ENCODE results near the gene SGCA.

Gene SGCA

GRCh38 chr17:50211249-50212120 lies 45.7 kb downstream of the SGCA start:
- in situ Hi-C loops (cut with MboI; ENCODE audit: low pct_unique_long_range_greater_than_20kb, low sequenced_read_pairs): loop anchor here (10.0 kb wide), 1 partner anchor 63 kb away; the partner anchor contains the start of gene TMEM92
- DNase-seq: no peak

DNA sequence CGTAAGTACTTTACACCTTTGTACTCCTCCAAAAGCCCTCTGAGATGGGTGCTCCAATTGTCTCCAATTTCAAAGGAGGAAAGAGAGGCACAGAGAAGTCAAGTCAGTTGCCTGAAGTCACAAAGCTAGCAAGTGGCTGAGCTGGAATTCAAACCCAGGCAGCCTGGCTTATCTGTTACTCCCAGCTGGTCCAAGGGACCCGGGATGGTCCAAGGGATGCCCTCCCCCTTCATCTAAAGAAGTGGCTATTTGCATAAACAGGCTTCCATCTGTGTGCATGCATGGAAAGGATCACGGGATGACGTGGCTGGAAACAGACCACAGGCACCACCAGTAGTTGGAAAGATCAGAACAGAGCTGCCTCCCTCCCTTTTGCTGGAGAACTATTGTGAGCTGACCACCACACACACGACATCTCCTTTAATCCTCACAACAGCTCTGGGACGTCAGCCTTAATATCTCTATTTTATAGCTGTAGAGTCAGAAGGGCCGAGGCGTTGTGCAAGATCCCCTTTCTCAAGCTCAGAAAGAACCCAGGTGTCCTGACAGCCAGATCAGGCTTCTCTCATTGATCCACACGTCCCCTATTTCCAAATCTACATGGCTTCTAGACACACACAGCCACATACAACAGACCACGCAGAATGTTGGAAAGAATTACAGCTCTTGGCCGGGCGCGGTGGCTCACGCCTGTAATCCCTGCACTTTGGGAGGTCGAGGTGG lies 46.5 kb downstream of the SGCA start:
- in situ Hi-C loops (cut with MboI; ENCODE audit: low pct_unique_long_range_greater_than_20kb, low sequenced_read_pairs): loop anchor here (10.0 kb wide), 1 partner anchor 63 kb away; the partner anchor contains the start of gene TMEM92
- DNase-seq: no peak

DNA sequence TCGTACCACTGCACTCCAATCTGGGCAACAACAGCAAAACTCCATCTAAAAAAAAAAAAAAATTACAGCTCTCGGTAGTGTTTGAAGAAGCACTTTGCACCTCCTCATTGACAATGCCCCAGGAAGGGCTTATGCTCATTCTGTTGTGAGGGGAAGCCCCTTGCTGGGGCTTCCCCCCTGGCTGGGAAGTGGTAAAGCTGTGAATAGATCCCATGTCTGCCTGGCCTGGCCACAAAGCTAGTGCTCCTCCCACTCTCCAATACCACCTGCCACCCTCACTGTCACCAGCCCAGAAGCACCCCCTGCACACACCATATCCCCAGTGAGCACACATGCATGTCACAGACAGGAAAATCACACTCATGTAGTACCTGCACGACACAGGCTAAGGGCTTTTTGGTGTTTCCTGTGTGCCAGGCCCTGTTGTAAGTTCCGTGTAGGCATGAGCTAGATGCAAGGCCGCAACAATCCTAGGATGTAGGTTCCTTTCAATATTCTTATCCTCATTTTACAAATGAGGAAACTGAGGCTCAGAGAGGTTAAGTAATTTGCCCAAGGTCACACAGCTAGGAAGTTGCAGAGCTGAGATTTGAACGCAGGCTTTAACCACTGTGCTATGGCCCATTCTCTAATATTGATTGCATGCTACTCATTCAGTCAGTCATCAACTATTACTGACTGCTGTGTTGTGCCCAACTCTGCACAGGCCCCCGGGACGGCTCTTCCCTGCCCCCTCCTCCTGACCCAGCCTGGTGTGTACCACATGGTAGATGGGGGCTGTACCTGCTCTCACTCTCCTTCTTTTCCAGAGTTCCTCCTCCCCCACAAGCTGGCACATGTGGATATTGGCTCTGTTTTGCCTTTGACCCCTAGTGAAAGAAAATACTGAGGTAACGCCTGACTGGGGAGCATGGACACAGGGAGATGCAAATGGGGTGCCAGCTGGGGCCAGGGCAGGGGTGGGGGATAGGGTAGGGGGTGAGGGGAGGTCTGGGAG lies 47.5 kb downstream of the SGCA start:
- in situ Hi-C loops (cut with MboI; ENCODE audit: low pct_unique_long_range_greater_than_20kb, low sequenced_read_pairs): loop anchor here (10.0 kb wide), 1 partner anchor 61 kb away; the partner anchor contains the start of gene TMEM92
- DNase-seq: peak; percentile 55

DNA sequence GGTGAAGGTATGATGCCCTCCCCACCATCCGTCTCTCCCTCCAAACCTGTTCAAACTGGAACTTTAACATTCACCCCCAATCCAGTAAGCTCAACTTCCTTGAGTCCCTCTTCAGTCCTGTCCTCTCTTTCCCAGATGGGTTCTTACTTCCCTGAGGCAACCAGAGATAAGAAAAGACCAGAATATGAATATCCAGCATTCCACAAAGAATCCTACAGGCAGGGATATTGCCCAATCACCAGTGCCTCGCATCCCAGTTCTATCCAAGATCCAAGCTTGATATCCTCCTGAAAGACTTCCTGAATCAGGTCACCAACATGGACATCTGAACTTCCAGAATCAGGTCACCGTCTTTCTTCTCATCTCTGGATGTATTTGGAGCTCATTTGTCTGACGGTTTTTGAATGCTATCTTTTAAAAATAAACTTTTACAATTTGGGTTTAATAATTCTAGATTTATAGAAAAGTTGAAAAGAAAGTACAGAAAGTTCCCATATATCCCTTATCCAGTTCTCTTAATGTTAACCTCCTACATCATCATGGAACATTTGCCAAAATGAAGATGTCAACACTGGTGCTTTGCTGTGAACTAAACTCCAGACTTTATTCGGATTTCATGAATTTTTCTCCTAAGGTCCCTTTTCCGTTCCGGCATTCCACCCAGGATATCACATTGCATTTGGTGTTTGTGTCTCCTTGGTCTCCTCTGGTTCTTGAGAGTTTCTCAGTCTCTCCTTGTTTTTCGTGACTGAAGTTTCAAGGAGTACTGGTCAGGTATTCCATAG lies 49.4 kb downstream of the SGCA start:
- in situ Hi-C loops (cut with MboI; ENCODE audit: low pct_unique_long_range_greater_than_20kb, low sequenced_read_pairs): loop anchor here (10.0 kb wide), 1 partner anchor 60 kb away; the partner anchor contains the start of gene TMEM92
- DNase-seq: no peak

DNA sequence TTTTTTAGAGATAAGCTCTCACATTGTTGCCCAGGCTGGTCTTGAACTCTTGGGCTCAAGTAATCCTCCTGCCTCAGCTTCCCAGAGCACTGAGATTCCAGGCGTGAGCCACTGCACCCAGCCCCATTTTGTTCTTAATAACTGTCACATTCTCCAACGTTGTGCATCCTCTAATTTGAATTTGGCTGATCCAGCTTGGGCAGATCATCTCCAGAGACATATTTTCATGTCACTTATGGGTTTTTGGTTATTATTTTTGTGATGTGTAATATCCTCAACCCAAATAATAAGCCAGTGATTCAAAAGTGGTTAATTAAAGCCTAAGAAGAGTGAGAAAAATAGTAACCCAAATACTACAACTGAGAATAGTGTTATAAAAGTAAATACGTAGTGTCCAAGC lies 51.8 kb downstream of the SGCA start:
- in situ Hi-C loops (cut with MboI; ENCODE audit: low pct_unique_long_range_greater_than_20kb, low sequenced_read_pairs): loop anchor here (10.0 kb wide), 1 partner anchor 57 kb away; the partner anchor contains the start of gene TMEM92
- DNase-seq: no peak

GRCh38 chr17:50218071-50218759 lies 52.4 kb downstream of the SGCA start:
- in situ Hi-C loops (cut with MboI; ENCODE audit: low pct_unique_long_range_greater_than_20kb, low sequenced_read_pairs): loop anchor here (10.0 kb wide), 1 partner anchor 57 kb away; the partner anchor contains the start of gene TMEM92
- no peak for DNase-seq

GRCh38 chr17:50218771-50219315 lies 53.0 kb downstream of the SGCA start:
- in situ Hi-C loops (cut with MboI; ENCODE audit: low pct_unique_long_range_greater_than_20kb, low sequenced_read_pairs): loop anchor here (10.0 kb wide), 1 partner anchor 56 kb away; the partner anchor contains the start of gene TMEM92
- DNase-seq: no peak

DNA sequence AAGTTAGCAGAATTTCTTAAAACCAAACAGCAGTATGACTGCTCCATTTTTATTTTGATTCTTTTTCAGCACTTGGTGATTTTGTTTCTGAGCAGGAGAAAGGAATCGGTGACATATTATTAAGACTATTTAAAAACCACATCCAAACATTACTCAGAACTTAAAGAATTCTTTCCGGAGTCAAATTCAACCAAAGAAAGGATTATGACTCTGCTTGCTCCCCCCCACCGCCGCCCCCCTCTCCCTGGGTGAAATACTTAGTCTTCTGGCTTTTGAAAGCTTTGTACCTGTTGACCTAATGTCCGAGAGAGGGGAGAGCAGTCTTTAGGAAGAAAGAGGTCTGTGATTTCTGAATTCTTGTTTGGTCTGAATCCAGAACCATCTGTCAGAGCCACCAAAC lies 53.5 kb downstream of the SGCA start:
- in situ Hi-C loops (cut with MboI; ENCODE audit: low pct_unique_long_range_greater_than_20kb, low sequenced_read_pairs): loop anchor here (10.0 kb wide), 1 partner anchor 55 kb away; the partner anchor contains the start of gene TMEM92
- DNase-seq: no peak

GRCh38 chr17:50219939-50220465 lies 54.2 kb downstream of the SGCA start:
- in situ Hi-C loops (cut with MboI; ENCODE audit: low pct_unique_long_range_greater_than_20kb, low sequenced_read_pairs): loop anchor here (10.0 kb wide), 1 partner anchor 55 kb away; the partner anchor contains the start of gene TMEM92
- DNase-seq: no peak

- no peak for DNase-seq
- in situ Hi-C loops (cut with MboI; ENCODE audit: low pct_unique_long_range_greater_than_20kb, low sequenced_read_pairs): no loop called here
Measured at GRCh38 chr17:50220811-50221210, 55.0 kb downstream of the SGCA start.

- in situ Hi-C loops (cut with MboI; ENCODE audit: low pct_unique_long_range_greater_than_20kb, low sequenced_read_pairs): no loop called here
- DNase-seq: no peak
Measured at GRCh38 chr17:50221266-50221863, 55.6 kb downstream of the SGCA start.

GRCh38 chr17:50221864-50222545 lies 56.2 kb downstream of the SGCA start:
- in situ Hi-C loops (cut with MboI; ENCODE audit: low pct_unique_long_range_greater_than_20kb, low sequenced_read_pairs): no loop called here
- DNase-seq: no peak

DNA sequence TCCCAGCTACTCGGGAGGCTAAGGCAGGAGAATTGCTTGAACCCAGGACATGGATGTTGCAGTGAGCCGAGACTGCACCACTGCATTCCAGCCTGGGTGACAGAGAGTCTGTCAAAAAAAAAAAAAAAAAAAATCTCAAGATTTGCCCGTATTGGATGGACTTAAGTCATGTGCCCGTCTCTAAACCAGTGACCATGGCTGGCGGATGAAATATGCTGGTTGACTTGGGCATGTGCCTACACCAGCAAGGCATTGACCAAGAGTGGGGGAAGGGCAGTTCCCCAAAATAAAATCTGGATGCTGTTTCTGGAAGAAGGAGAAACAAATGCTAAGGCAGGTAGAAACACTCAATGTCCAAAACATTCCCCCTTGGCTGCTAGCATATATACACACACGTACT lies 57.1 kb downstream of the SGCA start:
- no peak for DNase-seq
- in situ Hi-C loops (cut with MboI; ENCODE audit: low pct_unique_long_range_greater_than_20kb, low sequenced_read_pairs): no loop called here

Measured in KBM-7 (cell line).